Measurements from ENCODE around the gene TIAM1.
A peak's percentile ranks its signal among the peaks of the same experiment; 100 is the strongest.

TIAM1 gene

GRCh38 chr21:31352836-31353235 lies 8.8 kb upstream of the TIAM1 start:
- no peak for DNase-seq

GRCh38 chr21:31351960-31352359 lies 7.9 kb upstream of the TIAM1 start:
- no peak for DNase-seq

DNA sequence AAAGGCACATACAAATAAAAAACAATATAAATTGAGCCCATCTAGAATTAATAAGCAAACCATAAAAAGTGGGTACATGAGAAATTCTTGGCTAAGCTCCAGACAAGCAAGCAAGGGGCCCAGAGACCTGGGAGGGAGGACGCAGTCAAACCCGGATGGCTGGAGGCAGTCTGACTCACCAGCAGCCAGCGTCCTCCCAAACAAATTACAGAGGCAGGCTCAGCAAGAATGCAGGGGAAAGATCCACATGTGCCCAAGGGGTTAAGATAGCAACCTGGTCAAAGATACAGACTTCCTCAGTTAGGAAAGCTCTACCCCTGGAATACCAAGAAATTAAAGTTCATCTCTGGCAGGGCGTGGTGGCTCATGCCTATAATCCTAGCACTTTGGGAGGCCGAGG lies 7.4 kb upstream of the TIAM1 start:
- DNase-seq, result no peak

- DNase-seq, result no peak
These were observed 5.1 kb upstream of the TIAM1 start for GRCh38 chr21:31349208-31349607.

GRCh38 chr21:31348188-31348587 lies 4.1 kb upstream of the TIAM1 start:
- peak; percentile 61 for DNase-seq

GRCh38 chr21:31347435-31348032 lies 3.5 kb upstream of the TIAM1 start:
- DNase-seq, result peak; percentile 15

DNA sequence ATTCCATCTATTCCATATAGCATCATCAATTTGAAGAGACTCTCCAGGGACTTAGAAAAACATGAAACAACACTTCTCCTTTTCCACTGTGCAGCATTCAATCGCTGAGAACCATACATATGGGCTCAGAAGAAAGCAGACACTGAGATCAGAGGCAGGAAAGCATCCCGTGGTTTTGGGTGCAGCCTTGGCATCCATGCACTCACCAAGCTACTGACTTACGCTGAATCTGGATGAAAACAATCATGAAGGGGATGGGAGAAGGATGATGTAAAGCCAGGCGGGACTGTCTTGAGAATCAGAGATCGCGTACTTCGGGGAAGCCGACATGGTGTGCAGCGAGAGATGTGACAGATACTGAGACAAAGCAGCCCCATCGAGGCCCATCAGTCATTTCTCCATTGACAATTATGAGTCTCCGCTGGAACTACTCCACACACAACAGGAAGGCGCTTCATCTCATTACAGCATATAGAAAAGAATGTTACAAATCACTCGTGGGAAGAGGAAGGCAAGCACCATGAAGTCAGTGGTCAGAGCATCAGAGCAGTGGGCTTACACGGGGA lies 2.3 kb upstream of the TIAM1 start:
- no peak for DNase-seq

GRCh38 chr21:31345136-31345535 lies 1.1 kb upstream of the TIAM1 start:
- DNase-seq, result no peak

DNA sequence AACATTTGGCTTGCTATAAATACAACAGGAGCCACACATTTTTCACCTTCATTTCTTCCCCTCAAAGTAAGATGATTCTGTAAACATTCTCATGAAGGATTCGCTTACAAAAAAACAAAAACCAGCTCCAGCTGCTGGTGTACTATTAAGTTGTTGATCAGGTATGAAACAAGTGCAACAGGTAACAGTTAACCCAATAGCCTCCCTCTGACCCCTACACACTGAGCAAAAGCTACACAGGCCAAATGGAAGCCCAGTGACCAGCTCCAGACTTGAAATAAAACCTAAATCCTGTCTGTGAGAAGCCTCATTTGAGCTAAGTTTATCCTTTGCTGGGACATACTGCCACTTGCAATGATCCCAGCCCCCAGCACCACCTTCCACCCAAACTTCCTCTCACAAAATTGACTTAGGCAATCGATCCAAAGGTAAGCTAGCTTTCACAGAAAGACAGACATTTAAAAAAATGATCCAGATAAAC lies 991 bp downstream of the TIAM1 start:
- no peak for DNase-seq

DNA sequence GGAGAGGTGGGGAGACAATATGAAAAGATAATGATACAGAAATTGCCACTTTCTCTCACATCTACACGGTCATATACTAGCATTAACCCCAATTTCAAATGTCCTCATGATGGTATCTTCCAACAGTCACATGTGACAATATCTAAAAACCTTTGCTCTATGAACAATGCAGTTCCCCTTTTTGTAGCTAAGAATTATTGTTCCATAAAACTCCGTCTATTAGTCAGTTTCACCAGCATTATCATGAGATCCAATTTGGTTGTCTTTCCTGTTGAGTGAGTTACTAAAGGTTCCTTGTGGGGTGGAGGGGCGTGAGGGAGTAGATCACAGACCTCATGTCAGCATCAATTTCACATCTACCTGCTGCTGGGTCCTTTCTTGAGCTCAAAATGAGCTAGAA lies 1.7 kb downstream of the TIAM1 start:
- no peak for DNase-seq

GRCh38 chr21:31340942-31341487 lies 3.0 kb downstream of the TIAM1 start:
- no peak for DNase-seq

GRCh38 chr21:31340514-31340913 lies 3.5 kb downstream of the TIAM1 start:
- DNase-seq, result no peak

DNA sequence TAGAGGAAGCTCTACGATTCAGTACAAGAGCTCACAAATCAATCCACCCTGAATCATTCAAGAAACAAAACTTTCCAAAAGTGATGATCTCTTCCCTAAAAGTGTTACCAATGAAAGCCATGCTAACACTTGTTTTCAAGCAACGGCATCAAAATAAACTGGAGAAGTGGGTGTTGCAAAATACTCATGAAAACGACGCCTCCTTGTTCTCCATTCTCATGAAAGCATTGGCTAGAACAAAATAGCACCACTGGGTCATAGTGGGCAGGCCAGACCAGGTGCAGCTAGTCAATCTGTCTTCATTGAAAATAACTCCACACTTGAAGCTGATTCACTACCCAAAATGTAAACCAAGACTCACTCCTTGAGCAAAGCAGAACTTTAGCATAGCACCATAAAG lies 4.3 kb downstream of the TIAM1 start:
- DNase-seq, result no peak

DNA sequence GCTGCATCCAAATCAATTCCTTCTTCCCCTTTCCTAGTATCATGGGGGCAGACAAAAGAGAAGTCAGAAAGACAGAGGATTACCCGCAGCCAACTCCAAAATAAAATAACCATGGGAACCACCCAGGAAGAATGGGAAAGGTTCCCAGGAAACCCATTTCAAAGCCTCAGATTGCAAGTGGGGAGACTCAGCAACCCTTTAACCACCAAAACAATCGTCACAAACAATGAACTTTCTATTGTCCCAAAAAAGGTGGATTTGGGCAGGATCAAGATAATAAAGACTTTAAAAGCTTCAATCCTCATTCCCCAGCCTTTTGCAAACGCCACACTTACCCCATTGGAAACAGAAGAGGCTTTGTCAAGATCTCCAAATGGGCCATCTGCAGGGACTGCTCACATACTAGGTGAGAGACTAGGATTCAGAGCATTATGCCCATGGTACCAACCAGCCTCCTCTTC lies 5.1 kb downstream of the TIAM1 start:
- no peak for DNase-seq

- no peak for DNase-seq
These were observed 5.8 kb downstream of the TIAM1 start for GRCh38 chr21:31337996-31338907.

DNA sequence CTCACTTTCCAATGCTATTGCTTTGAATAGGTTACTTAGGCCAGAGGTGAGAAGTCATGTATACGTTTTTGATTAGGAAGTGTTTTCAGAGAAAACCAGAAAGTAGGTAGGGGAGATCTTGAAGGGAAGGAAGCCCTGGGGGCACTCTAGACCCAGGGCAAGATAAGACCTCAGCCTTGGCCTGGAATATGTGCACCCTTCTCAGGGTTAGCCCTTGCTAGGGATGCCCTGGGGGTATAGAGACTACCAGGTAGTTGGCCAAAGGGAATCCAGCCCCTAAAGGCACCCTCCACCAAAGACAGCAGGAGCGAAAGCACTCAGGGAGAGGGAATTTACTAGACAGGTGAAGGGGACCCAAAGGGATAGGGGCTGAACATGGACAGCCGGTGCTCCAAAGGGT lies 7.0 kb downstream of the TIAM1 start:
- no peak for DNase-seq

GRCh38 chr21:31336739-31337040 lies 7.4 kb downstream of the TIAM1 start:
- DNase-seq, result no peak

DNA sequence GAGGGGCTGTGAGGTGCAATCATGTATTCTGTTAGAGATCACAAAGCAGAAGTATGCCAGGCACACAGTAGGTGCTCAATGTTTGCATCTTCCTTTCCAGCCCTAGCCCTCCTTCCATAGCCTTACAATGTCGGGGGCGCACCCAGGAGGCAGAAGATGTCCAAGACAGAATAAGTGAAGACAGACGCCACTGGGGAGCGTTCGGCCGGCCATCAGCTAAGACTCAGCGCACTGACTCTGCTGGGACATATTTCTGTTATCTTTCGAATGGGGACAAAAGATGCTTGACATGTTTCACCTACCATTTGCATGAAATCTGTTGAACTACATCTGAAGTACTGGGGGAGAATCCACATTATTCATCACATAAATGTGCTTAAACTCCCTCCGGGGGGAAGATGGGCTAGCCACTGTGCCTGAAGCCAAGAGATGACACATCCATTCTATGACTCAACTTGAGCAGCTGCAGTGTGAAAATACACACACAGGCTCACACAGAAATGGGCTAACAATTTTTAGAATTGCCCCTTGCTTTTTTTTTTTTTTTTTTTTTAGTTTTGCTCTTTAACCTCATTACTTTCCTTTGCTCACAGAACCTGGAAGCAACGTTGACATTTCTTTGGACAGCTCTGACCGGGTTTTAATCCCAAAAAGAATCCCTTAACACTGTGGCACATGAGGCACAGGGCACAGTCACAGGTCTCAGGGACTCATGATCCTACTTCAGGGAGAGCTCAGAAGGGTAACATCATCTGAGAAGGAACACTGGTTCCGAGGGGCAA lies 7.9 kb downstream of the TIAM1 start:
- no peak for DNase-seq

DNA sequence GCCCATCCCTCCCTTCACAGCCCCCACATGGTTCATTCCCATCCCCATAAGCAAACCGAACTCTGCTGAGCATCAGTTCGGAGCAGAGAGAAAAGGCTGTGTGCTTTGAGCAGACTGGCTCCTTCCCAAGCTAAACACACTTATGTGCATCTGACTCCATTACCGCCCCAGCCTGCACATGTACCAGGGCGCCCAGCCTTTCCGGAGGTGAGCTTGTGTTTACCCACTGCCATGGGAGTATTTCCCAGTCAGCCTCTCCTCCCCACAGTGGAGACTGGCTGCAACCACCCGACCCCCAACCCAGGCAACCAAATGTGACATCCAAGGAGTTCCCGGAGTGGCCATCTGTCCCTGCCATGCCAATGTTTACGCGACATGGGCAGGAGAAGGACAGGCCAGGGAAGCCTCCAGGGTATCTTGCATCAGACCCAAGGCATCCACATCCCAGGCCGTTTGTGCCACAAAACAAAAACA lies 9.4 kb downstream of the TIAM1 start:
- no peak for DNase-seq

DNA sequence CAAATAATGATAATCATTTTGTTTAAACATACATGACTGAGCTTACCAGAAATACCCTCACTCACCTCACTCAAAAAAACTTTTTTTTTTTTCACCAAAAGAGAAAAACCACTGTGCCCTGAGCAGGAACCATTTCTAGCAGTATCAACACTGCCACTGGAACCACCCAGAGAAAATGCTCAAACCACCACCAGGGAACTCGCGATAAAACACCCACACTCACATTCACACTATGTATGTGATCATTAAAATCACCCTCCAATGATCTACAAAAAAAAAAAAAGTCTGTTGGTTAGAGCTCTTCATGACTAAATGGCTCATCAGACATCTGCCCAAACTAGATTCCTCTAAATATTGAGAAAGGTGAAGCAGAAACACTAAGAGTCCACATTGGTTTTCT lies 11.5 kb downstream of the TIAM1 start:
- no peak for DNase-seq

GRCh38 chr21:31331231-31331630 lies 12.8 kb downstream of the TIAM1 start:
- no peak for DNase-seq

GRCh38 chr21:31330144-31330483 lies 13.9 kb downstream of the TIAM1 start:
- no peak for DNase-seq
